NCI-H446 treated with DMSO at 0.1 percent for 48 hours (cell line): ENCODE measurements around the gene PKD2L1.
"Not testable (repeated sequence)": the region's sequence is repeated elsewhere in the genome, so short reads cannot be mapped to it uniquely, and the experiment has no call there.

ENCODE experiments used
- DNase-seq: peaks from one replicate; lab custom pipeline; 2025; lab: John Stamatoyannopoulos, UW

Gene PKD2L1

GRCh38 chr10:100286051-100287033, 43.7 kb downstream of the PKD2L1 start, which contains the start of gene BLOC1S2:
Gene BLOC1S2 (minus strand): TSS chr10:100286680. CDS start chr10:100286659, 21 bp downstream.
- peak; percentile 47 for DNase-seq

- DNase-seq = not testable (repeated sequence)
Measured at GRCh38 chr10:100285326-100285725, 44.7 kb downstream of the PKD2L1 start.

GRCh38 chr10:100282907-100283306, 47.1 kb downstream of the PKD2L1 start:
- DNase-seq = no peak

- not testable (repeated sequence) for DNase-seq
Measured at GRCh38 chr10:100276971-100277370, 53.1 kb downstream of the PKD2L1 start.

GRCh38 chr10:100267239-100268104, 62.6 kb downstream of the PKD2L1 start, which contains the start of gene CWF19L1:
Gene CWF19L1 (minus strand): TSS chr10:100267638. CDS start chr10:100267593, 45 bp downstream.
- peak; percentile 45 for DNase-seq

- DNase-seq = no peak
Measured at GRCh38 chr10:100265821-100266485, 64.1 kb downstream of the PKD2L1 start.

- no peak for DNase-seq
Measured at GRCh38 chr10:100254191-100254590, 75.8 kb downstream of the PKD2L1 start.

- no peak for DNase-seq
Measured at GRCh38 chr10:100253041-100253440, 77.0 kb downstream of the PKD2L1 start.

GRCh38 chr10:100248820-100249219, 81.2 kb downstream of the PKD2L1 start:
- DNase-seq = no peak

GRCh38 chr10:100245484-100246220, 84.4 kb downstream of the PKD2L1 start:
- DNase-seq = no peak

GRCh38 chr10:100239851-100240250, 90.2 kb downstream of the PKD2L1 start:
- DNase-seq = no peak

GRCh38 chr10:100238429-100238828, 91.6 kb downstream of the PKD2L1 start:
- DNase-seq = no peak
